HepG2 (cell line): ENCODE data around the gene CASTOR1. TPM values are rescaled to one million over a fixed set of nuclear protein-coding genes. Genes with fewer than 3 reads are reported as not detected.

Experiments used
- ATF7-NPFF ChIP-seq: sonication (generic); formaldehyde crosslinking; IDR thresholded peaks from 2 replicates; pipeline ENCODE4 v1.8.1; 2023; ENCODE audit warnings: mild to moderate bottlenecking, low read depth, missing genetic modification reagents, moderate library complexity
- CERS6 ChIP-seq: sonication (generic); formaldehyde crosslinking; IDR thresholded peaks from 2 replicates; pipeline ENCODE4 v1.5.0; 2020; ENCODE audit warnings: missing genetic modification reagents
- FLYWCH1 ChIP-seq: sonication (generic); formaldehyde crosslinking; IDR thresholded peaks from 2 replicates; pipeline ENCODE4 v1.8.1; 2023; ENCODE audit warnings: mild to moderate bottlenecking, missing genetic modification reagents
- GABPA ChIP-seq, 2 experiments: IDR thresholded peaks; 2 replicates each; pipeline ENCODE4 v1.6.1; 2011 to 2016; ENCODE audit warnings: low read depth in 2 of 2, low read length in 1 of 2, missing biosample characterization in 1 of 2, missing genetic modification characterization in 1 of 2
- LCORL ChIP-seq, 2 experiments: fragments of 450-650 bp in 1 of 2; sonication (generic) in 1 of 2; formaldehyde crosslinking in 1 of 2; IDR thresholded peaks; 2 replicates each; pipeline versions ENCODE4 v1.5.0 to v1.6.1; 2017 to 2020; ENCODE audit warnings: antibody characterized with exemption in 1 of 2, missing genetic modification reagents in 1 of 2
- MED8 ChIP-seq: sonication (generic); formaldehyde crosslinking; IDR thresholded peaks from 2 replicates; pipeline ENCODE4 v1.8.1; 2023; ENCODE audit warnings: mild to moderate bottlenecking, missing genetic modification reagents; ENCODE audit not compliant: insufficient replicate concordance
- NFE2L1 ChIP-seq: sonication (generic); formaldehyde crosslinking; IDR thresholded peaks from 2 replicates; pipeline ENCODE4 v1.4.0; 2020; ENCODE audit warnings: missing genetic modification reagents, mild to moderate bottlenecking, borderline replicate concordance
- NFIB ChIP-seq: sonication (generic); formaldehyde crosslinking; IDR thresholded peaks from 2 replicates; pipeline ENCODE4 v1.9.0; 2021; ENCODE audit warnings: missing genetic modification reagents, mild to moderate bottlenecking, borderline replicate concordance
- NPAS2 ChIP-seq: sonication (generic); formaldehyde crosslinking; IDR thresholded peaks from 2 replicates; pipeline ENCODE4 v1.8.0; 2022; ENCODE audit warnings: mild to moderate bottlenecking, missing genetic modification reagents, borderline replicate concordance
- PLRG1 ChIP-seq: fragments of 450-650 bp; conservative IDR thresholded peaks from 2 replicates; pipeline ENCODE4 v1.6.1; 2016
- POLR2A ChIP-seq, 2 experiments: IDR thresholded peaks; 2 replicates each; pipeline ENCODE4 v1.6.1; 2011; ENCODE audit warnings: low read depth in 2 of 2, low read length in 2 of 2, mild to moderate bottlenecking in 1 of 2, moderate library complexity in 1 of 2; ENCODE audit not compliant: insufficient read depth in 1 of 2
- PRPF4 ChIP-seq: fragments of 200-400 bp; formaldehyde crosslinking; IDR thresholded peaks from 2 replicates; pipeline ENCODE4 v1.6.1; 2016; ENCODE audit warnings: low read length, low read depth; ENCODE audit not compliant: poor library complexity, severe bottlenecking
- SMYD3 ChIP-seq: sonication (generic); formaldehyde crosslinking; IDR thresholded peaks from 2 replicates; pipeline ENCODE4 v1.8.1; 2023; ENCODE audit warnings: mild to moderate bottlenecking, missing genetic modification reagents
- YEATS2 ChIP-seq: sonication (generic); formaldehyde crosslinking; IDR thresholded peaks from 2 replicates; pipeline ENCODE4 v1.4.0; 2020; ENCODE audit warnings: missing genetic modification reagents, borderline replicate concordance
- YY1 ChIP-seq: IDR thresholded peaks from 2 replicates; pipeline ENCODE4 v1.6.1; 2011; ENCODE audit warnings: low read length, low read depth, moderate library complexity, mild to moderate bottlenecking; ENCODE audit not compliant: insufficient read depth, insufficient replicate concordance
- ZNF510 ChIP-seq: sonication (generic); formaldehyde crosslinking; IDR thresholded peaks from 2 replicates; pipeline ENCODE4 v1.4.0; 2020; ENCODE audit warnings: low read depth, mild to moderate bottlenecking, missing genetic modification reagents
- ZNF569 ChIP-seq: sonication (generic); formaldehyde crosslinking; IDR thresholded peaks from 2 replicates; pipeline ENCODE4 v1.5.0; 2020; ENCODE audit warnings: mild to moderate bottlenecking, missing genetic modification reagents, moderate library complexity, borderline replicate concordance
- ZNF616 ChIP-seq: sonication (generic); formaldehyde crosslinking; IDR thresholded peaks from 2 replicates; pipeline ENCODE4 v1.5.0; 2020; ENCODE audit warnings: low read depth, mild to moderate bottlenecking, missing genetic modification reagents
- polyA plus RNA-seq, 8 experiments: library from polyadenylated mRNA; depleted of rRNA in 3 of 8; stranded (reverse) in 7 of 8; unstranded in 1 of 8; fragments of >200 nt; fragmentation: Illumina TruSeq in 4 of 8; extraction: Trizol in 4 of 8; gene quantifications; 2 replicates each; pipeline versions ENCODE4 v1.2.1 to v1.2.3, GENCODE V29; 2011 to 2016; ENCODE audit warnings: low read depth in 4 of 8, missing spikeins in 1 of 8, mixed read lengths in 1 of 8; ENCODE audit not compliant: insufficient read depth in 1 of 8
- total RNA-seq, 5 experiments: library from RNA; depleted of rRNA; stranded (reverse); fragments of >200 nt; fragmentation: Illumina TruSeq; extraction: Trizol; gene quantifications; 2 replicates each; pipeline ENCODE4 v1.2.3, GENCODE V29; 2016; ENCODE audit warnings: low read depth in 1 of 5
- TF ChIP-seq, protein P1 (sequence below): IDR thresholded peaks from 2 replicates; pipeline ENCODE4 v1.6.1; 2016; ENCODE audit warnings: missing compliant biosample characterization, missing genetic modification reagents, borderline replicate concordance
- TF ChIP-seq, protein P2 (sequence below): sonication (generic); formaldehyde crosslinking; IDR thresholded peaks from 2 replicates; pipeline ENCODE4 v1.5.0; 2020; ENCODE audit warnings: mild to moderate bottlenecking, low read depth, missing genetic modification reagents, borderline replicate concordance
- TF ChIP-seq, protein P3 (sequence below): sonication (generic); formaldehyde crosslinking; IDR thresholded peaks from 2 replicates; pipeline ENCODE4 v1.8.1; 2023; ENCODE audit warnings: mild to moderate bottlenecking, moderate library complexity, missing genetic modification reagents
- TF ChIP-seq, protein P4 (sequence below): sonication (generic); formaldehyde crosslinking; IDR thresholded peaks from 2 replicates; pipeline ENCODE4 v1.4.0; 2020; ENCODE audit warnings: mild to moderate bottlenecking, missing genetic modification reagents

CASTOR1 gene
- total and polyA plus RNA-seq, 2 of the 13 experiments (the other 11 are each of a cell fraction or from before 2014, with no cell fraction given) = 2.6 to 4.4 TPM

DNA sequence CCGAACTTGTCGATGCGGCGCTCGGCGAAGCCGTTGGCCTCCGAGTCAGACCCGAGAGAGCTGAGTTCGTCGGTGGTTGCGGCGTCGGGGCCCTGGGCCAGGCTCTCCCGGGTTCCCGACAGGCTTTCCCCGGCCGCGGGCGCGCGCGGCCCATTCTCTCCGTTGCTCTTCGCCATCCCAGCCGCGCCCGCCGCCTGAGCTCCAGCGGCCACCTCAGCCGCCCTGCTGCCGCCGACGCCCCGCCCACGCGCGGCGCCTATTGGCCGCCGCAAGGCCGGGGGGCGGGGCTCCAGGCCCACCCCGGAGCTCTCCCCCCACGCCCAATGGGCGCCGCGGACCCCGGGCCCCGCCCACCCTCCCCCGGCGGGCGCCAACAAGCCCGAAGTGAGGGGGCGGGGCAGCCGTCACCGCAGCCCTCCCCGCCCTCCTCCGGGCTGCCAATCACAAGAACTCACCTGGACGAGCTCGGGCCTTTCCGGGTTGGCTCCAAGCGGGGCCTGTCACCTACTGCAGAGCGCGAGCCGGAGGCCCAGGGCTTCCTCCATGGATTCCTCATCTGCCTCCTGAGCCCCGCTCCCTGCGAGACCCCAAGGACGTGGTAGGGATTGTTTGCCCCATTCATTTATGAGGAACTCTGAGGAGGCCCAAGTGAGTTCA, 37.5 kb upstream of the CASTOR1 start, which contains the start of gene TBC1D10A (continued):
- TF ChIP-seq, protein P1, sequence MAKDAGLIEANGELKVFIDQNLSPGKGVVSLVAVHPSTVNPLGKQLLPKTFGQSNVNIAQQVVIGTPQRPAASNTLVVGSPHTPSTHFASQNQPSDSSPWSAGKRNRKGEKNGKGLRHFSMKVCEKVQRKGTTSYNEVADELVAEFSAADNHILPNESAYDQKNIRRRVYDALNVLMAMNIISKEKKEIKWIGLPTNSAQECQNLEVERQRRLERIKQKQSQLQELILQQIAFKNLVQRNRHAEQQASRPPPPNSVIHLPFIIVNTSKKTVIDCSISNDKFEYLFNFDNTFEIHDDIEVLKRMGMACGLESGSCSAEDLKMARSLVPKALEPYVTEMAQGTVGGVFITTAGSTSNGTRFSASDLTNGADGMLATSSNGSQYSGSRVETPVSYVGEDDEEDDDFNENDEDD = no peak
- TF ChIP-seq YEATS2 (CRISPR knock-in tag) (0 out of 2 replicates have a peak, but pooled peaks have one; percentile 19), GABPA (IDR thresholded peaks at IDR 0.05; ENCODE audit: low read depth, low read length) (peak; percentile 18; the same call in 1 of the 2 replicates), GABPA (CRISPR knock-in tag; IDR thresholded peaks at IDR 0.05; ENCODE audit: low read depth) (peak; percentile 60), SMYD3 (CRISPR knock-in tag) (no peak), NPAS2 (CRISPR knock-in tag) (no peak), ZNF616 (CRISPR knock-in tag) (no peak), PLRG1 (no peak), ZNF569 (CRISPR knock-in tag) (no peak), POLR2A (IDR thresholded peaks at IDR 0.05; ENCODE audit: insufficient read depth in 1 of 2, low read depth in 2 of 2, low read length in 2 of 2) (peak in 1 of 2 experiments; percentile 68; a peak in 2 of 4 replicates), LCORL (IDR thresholded peaks at IDR 0.05) (no peak), LCORL (CRISPR knock-in tag; IDR thresholded peaks at IDR 0.05) (0 out of 2 replicates have a peak, but pooled peaks have one; percentile 20), ATF7-NPFF (CRISPR knock-in tag) (no peak), YY1 (peak; percentile 51), CERS6 (no peak), ZNF510 (CRISPR knock-in tag) (no peak), MED8 (no peak), FLYWCH1 (no peak), PRPF4 (no peak), NFIB (CRISPR knock-in tag) (no peak), NFE2L1 (CRISPR knock-in tag) (no peak)
- TF ChIP-seq, protein P2, sequence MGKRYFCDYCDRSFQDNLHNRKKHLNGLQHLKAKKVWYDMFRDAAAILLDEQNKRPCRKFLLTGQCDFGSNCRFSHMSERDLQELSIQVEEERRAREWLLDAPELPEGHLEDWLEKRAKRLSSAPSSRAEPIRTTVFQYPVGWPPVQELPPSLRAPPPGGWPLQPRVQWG (CRISPR knock-in tag) = no peak
- TF ChIP-seq, protein P3, sequence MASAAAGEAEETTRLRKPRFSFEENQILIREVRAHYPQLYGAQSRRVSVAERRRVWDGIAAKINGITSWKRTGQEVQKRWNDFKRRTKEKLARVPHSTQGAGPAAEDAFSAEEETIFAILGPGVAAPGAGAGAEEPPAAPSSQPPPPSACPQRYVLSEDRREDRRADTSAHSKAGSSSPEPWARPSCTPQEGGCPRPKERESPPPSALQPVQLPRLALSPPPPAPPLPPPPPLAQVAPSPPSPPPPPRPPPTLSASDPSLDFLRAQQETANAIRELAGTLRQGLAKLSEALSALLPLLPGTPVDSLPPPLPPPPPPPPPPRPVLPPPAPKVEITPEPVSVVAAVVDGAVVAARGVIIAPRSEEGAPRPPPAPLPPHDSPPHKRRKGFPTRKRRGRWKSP (CRISPR knock-in tag) = no peak; the same call in 1 of the 2 replicates
- TF ChIP-seq, protein P4, sequence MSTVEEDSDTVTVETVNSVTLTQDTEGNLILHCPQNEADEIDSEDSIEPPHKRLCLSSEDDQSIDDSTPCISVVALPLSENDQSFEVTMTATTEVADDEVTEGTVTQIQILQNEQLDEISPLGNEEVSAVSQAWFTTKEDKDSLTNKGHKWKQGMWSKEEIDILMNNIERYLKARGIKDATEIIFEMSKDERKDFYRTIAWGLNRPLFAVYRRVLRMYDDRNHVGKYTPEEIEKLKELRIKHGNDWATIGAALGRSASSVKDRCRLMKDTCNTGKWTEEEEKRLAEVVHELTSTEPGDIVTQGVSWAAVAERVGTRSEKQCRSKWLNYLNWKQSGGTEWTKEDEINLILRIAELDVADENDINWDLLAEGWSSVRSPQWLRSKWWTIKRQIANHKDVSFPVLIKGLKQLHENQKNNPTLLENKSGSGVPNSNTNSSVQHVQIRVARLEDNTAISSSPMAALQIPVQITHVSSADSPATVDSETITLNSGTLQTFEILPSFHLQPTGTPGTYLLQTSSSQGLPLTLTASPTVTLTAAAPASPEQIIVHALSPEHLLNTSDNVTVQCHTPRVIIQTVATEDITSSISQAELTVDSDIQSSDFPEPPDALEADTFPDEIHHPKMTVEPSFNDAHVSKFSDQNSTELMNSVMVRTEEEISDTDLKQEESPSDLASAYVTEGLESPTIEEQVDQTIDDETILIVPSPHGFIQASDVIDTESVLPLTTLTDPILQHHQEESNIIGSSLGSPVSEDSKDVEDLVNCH = no peak
